DMS 273 (cell line): ENCODE data around the gene CCR3.

Source experiments
- DNase-seq: peaks from one replicate; lab custom pipeline; 2025; ENCODE audit not compliant: unreplicated experiment; lab: John Stamatoyannopoulos, UW

CCR3 gene

GRCh38 chr3:46218196-46218709 is 24.0 kb upstream of the CCR3 start:
- peak; percentile 4 for DNase-seq

DNA sequence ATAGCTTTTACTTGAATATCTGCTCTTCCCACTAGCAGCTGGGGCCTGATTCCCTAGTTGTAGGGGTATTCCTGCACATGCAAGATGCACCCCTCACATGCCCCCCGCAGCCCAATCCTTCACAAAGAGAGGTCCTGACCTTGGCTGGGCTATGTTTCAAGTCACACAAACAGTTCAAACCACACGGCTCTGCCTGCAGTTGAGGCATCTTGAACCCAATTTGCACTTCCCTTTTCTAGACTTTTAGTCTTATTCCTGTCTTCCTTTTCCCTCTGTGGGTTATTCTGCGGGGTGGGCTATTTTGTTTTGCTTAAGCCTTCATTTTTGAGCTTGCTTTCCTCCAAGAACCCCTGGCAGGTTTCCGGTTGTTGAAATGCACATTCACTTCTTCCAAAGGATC is 20.9 kb upstream of the CCR3 start:
- no peak for DNase-seq

DNA sequence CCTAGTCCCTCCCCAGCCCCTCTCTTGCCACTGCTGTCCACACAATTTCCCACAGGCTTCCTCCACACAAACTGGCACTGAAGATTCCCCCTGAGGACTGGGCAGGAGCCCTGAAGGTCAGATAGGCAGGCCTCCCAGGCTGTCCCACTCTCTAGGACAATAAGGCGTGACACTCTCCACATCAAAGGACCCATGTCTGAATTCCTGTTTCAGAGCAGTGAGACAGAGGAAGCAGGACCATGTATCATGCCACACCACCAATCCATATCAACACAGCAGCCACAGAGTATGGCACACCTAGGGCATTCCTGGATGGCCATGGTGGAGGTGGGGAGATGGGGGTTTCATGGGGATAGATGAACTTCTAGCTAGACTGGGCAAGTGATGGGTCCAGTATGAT is 20.3 kb upstream of the CCR3 start:
- no peak for DNase-seq

DNA sequence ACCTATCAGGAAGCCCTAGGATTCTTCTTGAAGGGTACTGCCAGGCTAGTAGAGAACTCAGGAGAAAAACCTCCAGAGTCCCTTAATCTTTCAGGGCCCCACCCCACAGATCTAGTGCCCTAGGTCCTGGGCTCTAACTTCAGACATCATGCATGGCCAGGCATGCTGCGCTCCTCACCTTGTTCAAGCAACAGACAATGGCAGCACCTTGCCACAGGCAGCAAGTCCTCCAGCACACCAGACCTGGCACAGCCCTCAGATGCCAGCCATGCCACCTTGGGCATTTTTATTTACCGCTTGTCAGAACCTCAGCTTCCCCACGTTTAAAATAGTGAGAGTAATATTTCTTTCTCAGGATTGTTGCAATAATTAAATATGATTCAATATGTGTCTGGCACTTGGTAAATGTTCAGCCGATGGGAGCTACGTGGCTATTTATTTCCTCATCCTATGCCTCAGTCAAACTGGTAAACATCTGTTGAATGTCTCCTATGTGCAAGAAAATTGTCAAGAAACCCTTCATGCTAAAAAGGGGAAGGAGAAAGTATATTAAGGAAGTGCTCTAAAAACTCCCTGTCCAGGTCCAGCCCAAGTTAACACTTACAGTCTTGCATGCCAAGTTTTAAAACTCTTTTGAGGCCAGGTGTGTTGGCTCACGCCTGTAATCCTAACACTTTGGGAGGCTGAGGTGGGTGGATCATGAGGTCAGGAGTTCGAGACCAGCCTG is 19.7 kb upstream of the CCR3 start:
- DNase-seq, result no peak

DNA sequence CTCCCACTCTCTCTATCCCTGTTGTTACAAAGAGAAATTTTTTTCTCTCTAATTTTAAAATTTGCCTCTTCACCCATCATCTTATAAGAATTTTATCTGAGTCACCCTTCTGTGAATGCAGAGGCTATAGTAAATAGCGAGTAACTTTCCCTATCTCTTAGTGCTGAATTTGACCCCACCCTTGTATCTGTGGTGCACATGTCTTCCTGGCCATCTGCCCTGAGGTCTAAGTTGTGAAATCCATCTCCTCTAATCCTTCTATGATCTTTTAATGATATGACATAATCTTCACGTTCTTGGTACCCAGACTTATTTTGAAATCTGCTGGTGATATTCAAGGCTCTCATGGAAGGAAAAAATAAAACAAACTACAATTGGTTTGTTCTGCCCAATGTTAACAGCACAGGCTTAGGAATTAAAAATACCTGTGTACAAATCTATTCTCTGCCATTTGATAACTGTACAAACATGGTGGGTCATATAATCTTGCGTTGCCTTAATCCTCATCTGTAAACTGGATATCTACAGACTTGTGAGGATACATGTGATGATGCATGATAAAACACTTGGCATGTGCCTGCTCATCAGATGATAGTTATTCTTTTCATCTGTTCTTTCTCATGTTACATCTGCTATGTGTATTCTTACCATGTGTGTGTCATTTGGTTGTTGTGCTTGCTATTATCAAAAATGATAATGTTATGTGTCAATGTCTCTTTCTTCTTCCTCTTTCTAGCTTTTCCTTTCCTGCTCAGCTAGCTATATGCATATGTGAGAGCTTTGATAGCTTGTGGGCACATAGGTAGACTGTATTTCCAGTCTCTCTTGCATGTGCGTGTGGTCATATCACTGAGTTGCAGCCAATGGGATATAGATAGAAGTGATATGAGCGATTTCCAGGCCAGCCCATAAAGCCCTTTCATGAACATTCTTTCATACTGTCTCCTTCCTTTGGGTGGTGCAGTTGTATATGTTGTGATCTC is 13.7 kb upstream of the CCR3 start:
- no peak for DNase-seq

DNA sequence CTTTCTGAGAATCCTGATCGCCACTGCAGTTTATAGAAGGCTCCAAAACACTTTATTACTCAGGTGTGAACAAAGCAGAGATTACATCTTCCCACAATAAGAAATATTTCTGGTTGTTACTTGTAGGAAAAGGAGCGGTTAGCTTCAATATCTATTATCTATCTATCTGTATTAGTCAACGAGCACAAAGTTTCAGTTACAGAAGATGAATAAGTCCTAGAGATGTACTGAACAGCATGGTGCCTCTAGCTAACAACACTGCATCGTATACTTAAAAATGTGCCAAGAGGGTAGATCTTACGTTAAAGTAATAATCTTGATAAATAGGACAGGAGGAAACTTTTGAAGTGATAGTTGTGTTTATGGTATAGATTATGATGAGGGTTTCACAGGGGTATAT is 10.9 kb upstream of the CCR3 start:
- DNase-seq, result no peak

GRCh38 chr3:46233194-46233593 is 9.1 kb upstream of the CCR3 start:
- DNase-seq, result no peak

- DNase-seq, result no peak
These were observed 6.8 kb upstream of the CCR3 start for GRCh38 chr3:46235425-46235824.

- DNase-seq, result no peak
These were observed 5.8 kb upstream of the CCR3 start for GRCh38 chr3:46236294-46237054.

DNA sequence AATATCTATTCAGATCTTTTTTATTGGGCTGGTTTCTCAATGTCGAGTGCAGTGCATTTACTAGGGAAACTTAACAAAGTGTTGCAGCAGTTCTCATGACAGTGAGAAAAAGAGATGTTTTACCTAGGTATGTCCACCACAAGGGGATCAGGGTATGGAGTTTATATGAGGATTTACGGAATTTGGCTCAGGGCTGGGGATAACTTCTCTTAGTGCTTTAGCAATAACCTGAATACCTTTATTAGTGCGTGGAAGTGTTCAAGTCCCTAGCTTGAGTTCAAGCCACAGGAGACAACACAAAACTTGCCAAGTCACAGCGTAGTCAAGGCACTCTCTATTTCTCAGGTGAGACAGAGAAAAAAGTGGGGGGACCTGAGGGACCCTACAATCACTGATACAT is 3.9 kb upstream of the CCR3 start:
- no peak for DNase-seq

- DNase-seq, result no peak
These were observed 2.8 kb upstream of the CCR3 start for GRCh38 chr3:46239301-46239938.

DNA sequence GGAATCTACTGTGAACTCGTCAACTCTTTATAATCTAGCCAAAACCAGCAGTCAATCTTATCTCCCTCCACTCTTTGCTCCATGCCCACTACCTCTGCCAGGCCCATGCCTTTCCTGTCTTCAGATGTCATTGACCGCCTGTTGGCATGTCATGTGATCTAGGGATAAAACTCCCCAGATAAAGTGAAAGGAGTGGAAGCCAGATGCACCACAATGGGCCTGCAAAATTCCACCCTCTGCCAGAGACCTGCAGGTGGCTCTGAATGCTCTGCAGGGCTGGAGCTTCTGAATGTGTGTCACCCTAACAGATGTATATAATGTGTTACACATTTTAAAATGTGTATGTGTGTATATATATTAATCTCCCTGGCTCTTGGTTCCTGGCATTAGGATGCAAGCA is 2.3 kb upstream of the CCR3 start:
- no peak for DNase-seq

- DNase-seq, result no peak
These were observed 1.3 kb downstream of the CCR3 start for GRCh38 chr3:46243560-46243959.

- DNase-seq, result no peak
These were observed 2.9 kb downstream of the CCR3 start for GRCh38 chr3:46245146-46245545.

- no peak for DNase-seq
These were observed 10.7 kb downstream of the CCR3 start for GRCh38 chr3:46252980-46253379.

DNA sequence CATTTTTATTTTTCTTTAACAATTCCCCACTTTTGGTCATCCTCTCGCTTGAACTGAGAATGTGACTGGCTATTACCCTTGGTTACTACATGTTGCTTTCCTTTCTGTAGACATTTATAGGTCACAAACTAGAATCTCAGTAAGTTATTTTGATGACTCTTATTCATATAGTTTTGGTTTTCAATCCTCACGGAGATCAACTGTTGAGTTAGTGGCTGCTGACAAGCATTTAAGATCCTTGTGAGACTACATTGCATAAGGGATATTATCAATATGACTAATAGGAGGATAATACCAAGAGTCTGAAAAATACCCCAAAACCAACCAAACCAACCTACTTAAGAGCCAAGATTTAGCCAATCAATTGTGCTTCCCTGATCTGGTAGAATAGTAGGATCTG is 16.3 kb downstream of the CCR3 start:
- DNase-seq, result no peak

GRCh38 chr3:46261926-46262594 is 19.8 kb downstream of the CCR3 start:
- no peak for DNase-seq

DNA sequence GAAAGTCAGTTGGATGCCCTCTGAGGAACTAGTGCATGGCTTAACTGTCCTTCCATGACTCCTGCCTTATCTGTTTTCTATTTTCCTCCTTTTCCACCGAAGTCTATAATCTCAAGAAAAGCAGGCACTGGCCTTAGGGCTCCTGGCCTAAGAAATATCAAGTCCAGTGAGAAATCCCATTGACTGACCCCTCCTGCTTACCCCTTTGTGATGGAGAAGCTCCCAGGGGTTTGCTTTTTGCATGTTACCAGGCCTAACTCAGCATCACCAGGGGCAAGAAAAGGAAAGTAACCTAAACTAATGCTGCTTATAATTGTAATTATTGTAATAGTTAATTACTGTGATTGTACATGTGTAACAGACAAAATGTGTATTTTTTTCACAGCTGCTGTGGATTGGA is 21.7 kb downstream of the CCR3 start:
- no peak for DNase-seq

- no peak for DNase-seq
These were observed 24.3 kb downstream of the CCR3 start for GRCh38 chr3:46266598-46266997.

DNA sequence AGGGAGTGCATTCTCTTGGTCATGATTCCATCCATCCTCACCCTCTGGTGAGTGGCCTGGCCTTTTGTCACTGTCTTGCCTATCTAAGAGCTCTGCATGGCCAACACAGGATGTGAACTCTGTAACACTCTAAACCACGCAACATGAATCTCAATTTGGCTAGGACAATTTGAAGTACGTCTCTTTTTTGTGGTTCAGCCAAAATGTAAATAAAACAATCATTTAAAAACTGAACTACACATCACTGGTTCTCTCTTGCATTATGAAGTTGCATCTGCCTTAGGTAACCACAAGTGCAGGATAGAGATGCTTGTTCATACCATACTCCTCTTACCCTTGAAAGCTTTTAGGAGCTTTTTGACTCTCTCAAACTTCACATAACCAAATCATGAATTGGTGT is 27.3 kb downstream of the CCR3 start:
- no peak for DNase-seq
